ENCODE results near the gene NYAP2.

The NYAP2 gene

GRCh38 chr2:225431105-225431863, 31.8 kb downstream of the NYAP2 start:
- DNase-seq: no peak

GRCh38 chr2:225434014-225434413, 34.5 kb downstream of the NYAP2 start:
- DNase-seq: no peak

- DNase-seq: no peak
Observed at GRCh38 chr2:225437319-225437718, 37.8 kb downstream of the NYAP2 start.

DNA sequence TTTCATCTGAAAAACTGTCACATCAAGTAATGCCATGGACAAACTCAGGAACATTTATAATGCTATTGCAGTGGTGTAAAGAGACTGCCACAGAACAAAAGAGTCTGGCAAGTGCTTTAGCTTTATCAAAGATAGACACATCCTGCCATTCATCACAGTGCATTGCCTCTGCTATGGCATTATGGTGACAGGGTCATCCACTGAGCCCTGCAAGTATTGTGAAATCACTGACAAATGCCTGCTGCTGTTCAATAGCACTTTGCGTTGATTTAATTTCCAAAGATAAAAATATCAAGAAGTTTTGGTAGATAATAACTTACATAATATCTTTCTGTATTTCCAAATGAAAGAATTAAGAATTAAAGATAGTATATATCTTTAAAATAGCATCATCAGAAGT, 38.7 kb downstream of the NYAP2 start:
- no peak for DNase-seq

DNA sequence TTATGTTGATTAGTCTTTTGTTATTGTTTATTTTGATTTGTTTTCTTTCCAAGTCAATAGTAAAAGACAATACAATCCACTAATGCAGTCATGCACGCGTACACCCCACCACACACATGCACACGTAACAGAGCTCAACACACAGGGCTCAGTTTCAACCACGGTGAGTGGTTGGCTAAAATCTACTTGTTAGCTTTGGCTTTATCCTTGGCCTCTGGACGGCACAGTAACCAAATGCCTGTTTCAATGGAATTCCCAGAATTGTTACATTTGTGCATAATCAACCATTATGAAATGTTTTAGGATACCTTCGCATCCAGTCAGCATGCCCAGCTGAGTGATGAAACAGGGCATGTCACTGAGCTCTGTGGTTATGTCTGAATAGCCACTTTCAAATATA, 53.2 kb downstream of the NYAP2 start:
- no peak for DNase-seq

- no peak for DNase-seq
Observed at GRCh38 chr2:225454412-225454811, 54.9 kb downstream of the NYAP2 start.

- no peak for DNase-seq
Observed at GRCh38 chr2:225456619-225457260, 57.2 kb downstream of the NYAP2 start.

DNA sequence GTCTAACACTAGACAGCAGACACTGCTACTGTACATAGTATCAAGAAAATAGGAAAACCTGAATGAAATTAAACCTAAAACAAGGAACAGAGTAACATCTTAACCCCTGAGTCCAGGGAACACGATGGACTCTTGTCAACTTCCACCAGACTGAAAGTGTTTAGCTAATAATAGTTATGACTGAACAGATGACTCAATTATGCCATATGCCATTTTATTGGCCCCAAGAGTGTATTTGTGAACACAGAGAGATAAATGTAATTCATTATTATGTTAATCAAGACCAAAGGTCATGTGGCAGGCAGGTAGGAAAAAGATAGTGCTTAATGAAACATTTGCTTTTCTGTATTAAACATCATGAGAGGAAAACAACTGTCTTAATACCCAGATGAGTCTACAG, 58.0 kb downstream of the NYAP2 start:
- DNase-seq: no peak

DNA sequence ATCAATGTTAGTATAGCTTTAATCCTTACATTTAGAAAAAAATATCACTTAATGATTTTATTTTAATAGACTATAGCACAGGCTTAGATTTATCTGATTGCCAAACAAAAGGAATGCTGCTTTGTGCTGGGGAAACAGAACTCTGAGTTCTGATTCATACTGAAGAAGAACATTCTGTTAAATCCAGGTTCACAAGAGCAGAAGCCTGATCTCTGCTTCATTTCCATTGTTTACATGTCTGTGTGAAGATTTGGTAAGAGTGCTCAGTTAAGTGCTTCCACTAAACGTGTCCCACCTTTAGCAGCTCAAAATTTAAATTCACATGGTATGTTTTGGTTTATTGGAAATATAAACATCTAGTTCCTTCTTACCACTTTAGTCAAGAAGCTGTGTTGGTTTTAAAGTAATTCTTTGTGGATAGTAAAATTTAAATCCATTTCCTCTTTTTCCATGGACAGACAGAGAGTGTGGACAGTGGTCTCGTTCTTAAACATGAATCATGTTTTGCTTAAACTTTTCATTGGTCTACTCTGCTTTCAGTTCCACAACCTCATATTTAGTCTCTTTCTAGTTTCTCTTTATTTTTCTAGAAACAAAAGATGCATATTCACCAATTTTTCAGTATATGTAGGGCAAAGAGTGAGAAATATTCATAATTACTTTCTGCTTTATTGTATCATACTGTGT, 59.1 kb downstream of the NYAP2 start:
- DNase-seq: no peak

DNA sequence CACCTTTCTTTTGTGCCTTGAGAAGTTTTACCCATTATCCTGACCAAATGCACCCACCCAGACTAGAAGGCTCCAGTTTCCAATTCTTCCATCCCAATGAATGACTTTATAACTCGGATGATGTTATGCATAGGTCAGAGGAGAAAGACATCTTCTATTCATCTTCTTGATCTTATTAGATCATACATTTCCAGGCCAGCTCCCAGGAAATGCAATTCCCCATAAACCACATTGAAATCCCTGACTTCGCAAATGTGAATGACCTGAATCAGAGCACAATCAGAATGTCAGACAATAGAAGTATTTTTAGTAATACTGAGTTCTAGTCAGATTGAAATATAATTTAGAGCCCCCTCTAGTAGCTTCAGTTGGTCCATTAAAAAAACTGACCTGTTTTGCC, 62.9 kb downstream of the NYAP2 start:
- no peak for DNase-seq

- DNase-seq: no peak
Observed at GRCh38 chr2:225462945-225463344, 63.4 kb downstream of the NYAP2 start.

DNA sequence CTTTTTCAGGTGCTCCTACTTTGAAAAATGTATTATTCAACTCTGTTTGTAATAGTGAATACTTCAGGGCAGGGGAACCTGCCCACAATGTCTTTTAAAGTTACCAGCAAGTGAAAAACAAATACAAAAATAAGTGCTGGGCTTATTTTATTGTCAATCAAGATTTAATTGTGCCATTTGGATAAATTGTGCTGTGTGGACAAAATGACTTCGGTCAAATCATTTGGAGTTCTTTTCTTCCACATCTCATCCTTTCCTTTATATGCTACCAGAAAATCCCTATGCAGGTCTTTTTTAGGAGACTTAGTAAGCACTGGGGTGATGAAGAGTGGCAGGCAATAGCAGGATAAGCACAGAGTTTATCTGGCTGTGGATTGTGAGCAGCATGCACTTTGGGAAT, 63.9 kb downstream of the NYAP2 start:
- no peak for DNase-seq

- no peak for DNase-seq
Observed at GRCh38 chr2:225464346-225465025, 65.0 kb downstream of the NYAP2 start.

GRCh38 chr2:225465827-225466226, 66.3 kb downstream of the NYAP2 start:
- DNase-seq: no peak

GRCh38 chr2:225466891-225467604, 67.5 kb downstream of the NYAP2 start:
- DNase-seq: no peak

DNA sequence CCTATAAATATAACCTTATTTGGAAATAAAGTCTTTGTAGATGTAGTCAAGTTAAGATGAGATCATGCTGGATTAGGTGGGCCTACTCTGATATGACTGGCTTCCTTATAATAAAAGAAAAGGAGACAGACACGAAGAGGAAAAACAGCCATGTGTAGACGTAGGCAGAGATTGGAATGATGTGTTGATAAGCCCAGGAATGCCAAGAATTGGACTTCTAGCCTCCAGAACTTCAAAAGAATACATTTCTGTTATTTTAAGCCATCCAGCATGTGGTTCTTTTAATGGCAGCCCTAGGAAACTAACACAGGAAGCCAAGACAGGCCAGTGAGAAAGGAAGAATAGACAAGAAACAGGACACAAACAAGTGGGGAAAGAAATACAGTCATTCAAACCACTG, 68.6 kb downstream of the NYAP2 start:
- DNase-seq: no peak

GRCh38 chr2:225471039-225471438, 71.5 kb downstream of the NYAP2 start:
- no peak for DNase-seq

GRCh38 chr2:225471482-225471881, 72.0 kb downstream of the NYAP2 start:
- DNase-seq: no peak

DNA sequence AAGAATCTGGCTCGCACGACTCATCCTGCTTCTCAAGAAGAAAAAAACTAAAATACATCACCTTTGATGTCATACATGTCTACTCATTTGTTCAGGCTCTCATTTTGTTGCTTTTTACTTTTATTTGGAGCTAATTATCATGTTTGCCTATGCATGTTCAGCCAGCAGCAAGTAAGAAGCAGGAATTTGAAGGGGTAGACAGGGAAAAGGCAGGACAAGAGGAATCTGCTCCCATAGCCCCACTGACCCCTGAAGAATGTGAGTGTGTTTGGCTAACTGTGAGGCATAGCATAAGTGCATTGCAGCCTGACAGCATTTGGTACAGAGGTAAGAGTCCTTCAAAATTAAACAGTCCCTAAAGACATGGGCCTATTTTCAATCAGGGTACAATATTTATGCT, 72.7 kb downstream of the NYAP2 start:
- DNase-seq: no peak

DNA sequence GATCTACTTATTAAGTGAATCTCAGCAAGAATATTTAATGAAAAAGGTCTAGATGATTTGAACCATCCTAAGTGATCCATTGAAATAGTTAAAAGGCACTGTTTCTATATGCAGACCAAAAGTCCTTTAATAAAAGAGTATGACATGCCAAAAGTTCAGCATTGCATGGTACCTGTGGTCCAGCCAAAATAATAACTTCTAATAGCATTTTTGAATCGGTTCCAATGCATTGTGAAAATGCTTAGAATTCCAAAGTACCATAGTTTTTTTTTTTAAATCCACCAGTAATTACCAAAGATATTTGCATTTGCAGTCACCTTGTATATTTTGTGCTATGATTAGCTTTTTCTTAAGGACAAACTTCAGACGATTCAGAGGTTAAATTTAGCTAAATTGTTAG, 79.9 kb downstream of the NYAP2 start:
- no peak for DNase-seq

GRCh38 chr2:225484751-225485150, 85.2 kb downstream of the NYAP2 start:
- no peak for DNase-seq

- DNase-seq: no peak
Observed at GRCh38 chr2:225486236-225486635, 86.7 kb downstream of the NYAP2 start.

DNA sequence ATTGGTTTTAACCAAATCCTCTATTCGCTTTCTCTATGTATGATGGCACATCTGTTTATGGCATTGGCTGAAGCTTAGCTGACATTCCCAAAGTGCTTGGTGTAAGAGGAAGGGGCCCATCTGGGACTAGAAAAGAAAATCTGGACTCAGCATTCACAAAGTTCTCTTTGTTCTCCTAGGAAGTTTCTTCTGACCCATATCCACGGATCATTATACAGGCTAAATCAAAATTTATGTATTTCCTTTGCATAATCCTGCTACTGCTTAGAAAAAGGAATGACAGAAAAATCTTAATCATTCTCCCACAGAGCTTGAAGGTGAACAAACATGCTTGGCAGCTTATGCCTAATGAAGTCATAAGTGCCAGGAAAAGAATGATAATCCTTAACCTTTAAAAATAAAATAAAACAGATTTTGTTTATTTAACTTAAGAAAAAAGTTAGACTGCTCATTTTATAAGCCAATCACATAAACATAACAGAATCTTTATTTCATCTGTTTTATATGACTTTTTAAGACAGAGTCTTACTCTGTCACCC, 88.4 kb downstream of the NYAP2 start:
- no peak for DNase-seq

Measured in activated effector memory CD4-positive, alpha-beta T cell treated with Interleukin-2 at 50 U/mL for 16 hours (primary cell).